ENCODE data around the gene ZNF451.
"Not testable (repeated sequence)": the region's sequence is repeated elsewhere in the genome, so short reads cannot be mapped to it uniquely, and the experiment has no call there.

ZNF451 gene

GRCh38 chr6:57091375-57091774 is 1.4 kb downstream of the ZNF451 start:
- DNase-seq: not testable (repeated sequence)

- no peak for DNase-seq
Measured at GRCh38 chr6:57094689-57095088, 4.7 kb downstream of the ZNF451 start.

GRCh38 chr6:57097596-57097995 is 7.6 kb downstream of the ZNF451 start:
- no peak for DNase-seq

- no peak for DNase-seq
Measured at GRCh38 chr6:57102976-57103375, 13.0 kb downstream of the ZNF451 start.

- peak; percentile 45 for DNase-seq
Measured at GRCh38 chr6:57104336-57104735, 14.3 kb downstream of the ZNF451 start.

- no peak for DNase-seq
Measured at GRCh38 chr6:57106990-57107389, 17.0 kb downstream of the ZNF451 start.

- DNase-seq: peak; percentile 49
Measured at GRCh38 chr6:57108691-57109090, 18.7 kb downstream of the ZNF451 start.

GRCh38 chr6:57109880-57110279 is 19.9 kb downstream of the ZNF451 start:
- DNase-seq: no peak

- DNase-seq: no peak
Measured at GRCh38 chr6:57113105-57113504, 23.1 kb downstream of the ZNF451 start.

GRCh38 chr6:57116776-57117175 is 26.8 kb downstream of the ZNF451 start:
- no peak for DNase-seq

- no peak for DNase-seq
Measured at GRCh38 chr6:57117796-57118195, 27.8 kb downstream of the ZNF451 start.

- no peak for DNase-seq
Measured at GRCh38 chr6:57123111-57123510, 33.1 kb downstream of the ZNF451 start.

GRCh38 chr6:57127763-57128162 is 37.8 kb downstream of the ZNF451 start:
- DNase-seq: no peak

GRCh38 chr6:57130661-57131177 is 40.7 kb downstream of the ZNF451 start:
- DNase-seq: no peak

GRCh38 chr6:57134954-57135353 is 45.0 kb downstream of the ZNF451 start:
- no peak for DNase-seq

GRCh38 chr6:57135885-57136284 is 45.9 kb downstream of the ZNF451 start:
- no peak for DNase-seq

GRCh38 chr6:57137350-57137749 is 47.4 kb downstream of the ZNF451 start:
- no peak for DNase-seq

- no peak for DNase-seq
Measured at GRCh38 chr6:57138026-57138425, 48.0 kb downstream of the ZNF451 start.

- no peak for DNase-seq
Measured at GRCh38 chr6:57141451-57142177, 51.6 kb downstream of the ZNF451 start.

GRCh38 chr6:57142178-57142525 is 52.2 kb downstream of the ZNF451 start:
- DNase-seq: no peak

- DNase-seq: no peak
Measured at GRCh38 chr6:57143690-57144089, 53.7 kb downstream of the ZNF451 start.

GRCh38 chr6:57147401-57147800 is 57.4 kb downstream of the ZNF451 start:
- no peak for DNase-seq

- no peak for DNase-seq
Measured at GRCh38 chr6:57147955-57148858, 58.2 kb downstream of the ZNF451 start.

- no peak for DNase-seq
Measured at GRCh38 chr6:57158658-57159057, 68.7 kb downstream of the ZNF451 start.

Data from suppressor macrophage treated with lipopolysaccharide for 4 hours (primary cell).